SK-N-SH treated with all-trans-retinoic acid at 6 μM for 48 hours (cell line): ENCODE results near the gene STX19.

Experiments
- PATZ1 ChIP-seq: fragments of 250-450 bp; sonication (Bioruptor Pico); IDR thresholded peaks from 2 replicates; pipeline ENCODE4 v1.8.0; 2020; ENCODE audit warnings: mild to moderate bottlenecking, moderate library complexity, borderline replicate concordance
- PPARA ChIP-seq: fragments of 250-450 bp; sonication (Bioruptor Pico); IDR thresholded peaks from 2 replicates; pipeline ENCODE4 v1.5.0; 2020; ENCODE audit warnings: mild to moderate bottlenecking, borderline replicate concordance
- RARB ChIP-seq: fragments of 250-450 bp; sonication (Bioruptor Pico); IDR thresholded peaks from 2 replicates; pipeline ENCODE4 v1.8.0; 2021; ENCODE audit warnings: mild to moderate bottlenecking, moderate library complexity
- SNAI2 ChIP-seq: fragments of 250-450 bp; sonication (Bioruptor Pico); IDR thresholded peaks from 2 replicates; pipeline ENCODE4 v1.5.0; 2020; ENCODE audit warnings: mild to moderate bottlenecking, moderate library complexity
- TSHZ2 ChIP-seq: fragments of 250-450 bp; sonication (Bioruptor Pico); IDR thresholded peaks from 2 replicates; pipeline ENCODE4 v1.5.0; 2020; ENCODE audit warnings: mild to moderate bottlenecking, moderate library complexity
- ZC3H10 ChIP-seq: fragments of 250-450 bp; sonication (Bioruptor Pico); IDR thresholded peaks from 2 replicates; pipeline ENCODE4 v1.5.1; 2021; ENCODE audit warnings: mild to moderate bottlenecking, moderate library complexity
- ZFP3 ChIP-seq: fragments of 250-450 bp; sonication (Bioruptor Pico); IDR thresholded peaks from 2 replicates; pipeline ENCODE4 v1.5.0; 2020; ENCODE audit warnings: mild to moderate bottlenecking, moderate library complexity
- ZNF8 ChIP-seq: fragments of 450-650 bp; formaldehyde crosslinking; IDR thresholded peaks from 2 replicates; pipeline ENCODE4 v1.5.0; 2020; ENCODE audit warnings: mild to moderate bottlenecking, moderate library complexity

- TF ChIP-seq PATZ1 (CRISPR knock-in tag) (no peak), SNAI2 (no peak), PPARA (no peak), ZFP3 (no peak), RARB (CRISPR knock-in tag) (no peak), TSHZ2 (CRISPR knock-in tag) (no peak), ZNF8 (CRISPR knock-in tag) (no peak), ZC3H10 (CRISPR knock-in tag) (no peak)
Measured at GRCh38 chr3:93988283-93988682, 40.1 kb downstream of the STX19 start.
